GM21381 (cell line): ENCODE results near the gene CFTR.

Experiments used
- ATAC-seq: cut with Tn5 transposase; IDR thresholded peaks from one replicate; pipeline ENCODE4 v1.9.1; 2021; ENCODE audit warnings: mild to moderate bottlenecking, moderate library complexity; ENCODE audit not compliant: unreplicated experiment

Gene CFTR

DNA sequence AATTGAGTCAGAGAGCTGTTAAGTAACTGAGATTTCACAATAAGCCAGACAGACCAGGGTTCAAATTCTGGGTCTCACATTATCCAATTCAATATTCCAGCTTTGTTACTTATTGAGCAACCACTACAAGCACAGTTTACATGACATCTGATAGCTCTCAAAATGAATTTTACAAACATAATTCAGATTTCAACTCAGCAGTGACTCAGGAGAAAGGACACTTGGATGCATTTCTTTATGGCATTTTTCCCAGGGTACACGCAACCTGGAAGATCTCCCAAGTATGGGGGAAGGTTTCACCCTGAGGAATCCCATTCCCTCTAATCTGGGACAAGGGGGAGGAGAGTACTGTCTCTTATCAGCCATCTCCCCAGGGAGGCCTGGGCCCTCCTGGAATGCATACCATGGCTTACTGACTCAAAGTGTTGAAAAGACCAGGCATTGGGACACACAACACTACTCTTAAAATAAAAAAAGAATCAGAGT lies 102.4 kb downstream of the CFTR start:
- ATAC-seq = no peak

DNA sequence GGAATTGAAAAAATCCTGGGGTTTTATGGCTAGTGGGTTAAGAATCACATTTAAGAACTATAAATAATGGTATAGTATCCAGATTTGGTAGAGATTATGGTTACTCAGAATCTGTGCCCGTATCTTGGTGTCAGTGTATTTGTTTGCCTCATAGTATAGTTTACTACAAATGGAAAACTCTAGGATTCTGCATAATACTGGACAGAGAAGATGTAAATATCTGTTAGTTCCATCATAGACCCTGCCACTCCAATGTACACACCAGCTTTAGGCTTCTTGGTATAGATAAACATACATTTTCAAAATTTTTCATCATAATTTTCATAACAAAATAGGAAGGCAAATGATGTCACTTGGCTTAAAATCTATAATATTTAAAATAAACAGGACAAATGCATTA lies 108.1 kb downstream of the CFTR start:
- no peak for ATAC-seq

DNA sequence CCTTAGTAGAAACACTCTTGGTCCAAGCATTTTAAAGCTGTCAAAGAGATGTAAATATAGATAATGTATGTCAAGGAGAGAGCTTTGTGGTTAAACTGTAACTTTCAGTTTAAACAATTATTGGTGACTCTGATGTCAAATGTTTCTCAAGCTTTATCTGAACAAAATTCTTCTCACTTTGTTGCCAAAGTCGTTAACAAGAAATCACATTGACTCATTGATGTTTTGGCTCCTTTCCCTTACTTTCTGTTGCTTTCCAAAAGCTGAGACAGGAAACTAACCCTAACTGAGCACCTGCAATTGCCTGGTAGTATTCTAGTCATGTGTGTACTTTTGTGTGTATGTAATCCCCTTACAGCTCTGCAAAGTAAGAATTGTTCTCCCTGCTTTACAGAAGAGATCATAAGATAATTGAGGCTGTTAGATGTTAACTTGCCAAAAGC lies 108.5 kb downstream of the CFTR start:
- no peak for ATAC-seq

DNA sequence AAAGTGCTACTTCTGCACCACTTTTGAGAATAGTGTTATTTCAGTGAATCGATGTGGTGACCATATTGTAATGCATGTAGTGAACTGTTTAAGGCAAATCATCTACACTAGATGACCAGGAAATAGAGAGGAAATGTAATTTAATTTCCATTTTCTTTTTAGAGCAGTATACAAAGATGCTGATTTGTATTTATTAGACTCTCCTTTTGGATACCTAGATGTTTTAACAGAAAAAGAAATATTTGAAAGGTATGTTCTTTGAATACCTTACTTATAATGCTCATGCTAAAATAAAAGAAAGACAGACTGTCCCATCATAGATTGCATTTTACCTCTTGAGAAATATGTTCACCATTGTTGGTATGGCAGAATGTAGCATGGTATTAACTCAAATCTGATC lies 110.4 kb downstream of the CFTR start:
- ATAC-seq = no peak

DNA sequence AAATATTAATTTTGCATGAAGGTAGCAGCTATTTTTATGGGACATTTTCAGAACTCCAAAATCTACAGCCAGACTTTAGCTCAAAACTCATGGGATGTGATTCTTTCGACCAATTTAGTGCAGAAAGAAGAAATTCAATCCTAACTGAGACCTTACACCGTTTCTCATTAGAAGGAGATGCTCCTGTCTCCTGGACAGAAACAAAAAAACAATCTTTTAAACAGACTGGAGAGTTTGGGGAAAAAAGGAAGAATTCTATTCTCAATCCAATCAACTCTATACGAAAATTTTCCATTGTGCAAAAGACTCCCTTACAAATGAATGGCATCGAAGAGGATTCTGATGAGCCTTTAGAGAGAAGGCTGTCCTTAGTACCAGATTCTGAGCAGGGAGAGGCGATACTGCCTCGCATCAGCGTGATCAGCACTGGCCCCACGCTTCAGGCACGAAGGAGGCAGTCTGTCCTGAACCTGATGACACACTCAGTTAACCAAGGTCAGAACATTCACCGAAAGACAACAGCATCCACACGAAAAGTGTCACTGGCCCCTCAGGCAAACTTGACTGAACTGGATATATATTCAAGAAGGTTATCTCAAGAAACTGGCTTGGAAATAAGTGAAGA lies 112.3 kb downstream of the CFTR start:
- no peak for ATAC-seq

DNA sequence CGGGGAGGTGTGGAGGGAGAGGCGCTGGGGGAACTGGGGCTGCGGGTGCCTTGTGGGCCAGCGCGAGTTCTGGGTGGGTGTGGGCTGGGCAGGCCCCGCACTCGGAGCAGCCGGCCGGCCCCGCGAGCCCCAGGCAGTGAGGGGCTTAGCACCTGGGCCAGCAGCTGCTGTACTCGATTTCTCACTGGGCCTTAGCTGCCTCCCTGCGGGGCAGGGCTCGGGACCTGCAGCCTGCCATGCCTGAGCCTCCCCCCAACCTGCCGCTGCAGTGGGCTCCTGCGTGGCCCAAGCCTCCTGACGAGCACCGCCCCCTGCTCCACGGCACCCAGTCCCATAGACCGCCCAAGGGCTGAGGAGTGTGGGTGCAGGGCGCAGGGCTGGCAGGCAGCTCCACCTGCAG lies 116.3 kb downstream of the CFTR start:
- no peak for ATAC-seq

DNA sequence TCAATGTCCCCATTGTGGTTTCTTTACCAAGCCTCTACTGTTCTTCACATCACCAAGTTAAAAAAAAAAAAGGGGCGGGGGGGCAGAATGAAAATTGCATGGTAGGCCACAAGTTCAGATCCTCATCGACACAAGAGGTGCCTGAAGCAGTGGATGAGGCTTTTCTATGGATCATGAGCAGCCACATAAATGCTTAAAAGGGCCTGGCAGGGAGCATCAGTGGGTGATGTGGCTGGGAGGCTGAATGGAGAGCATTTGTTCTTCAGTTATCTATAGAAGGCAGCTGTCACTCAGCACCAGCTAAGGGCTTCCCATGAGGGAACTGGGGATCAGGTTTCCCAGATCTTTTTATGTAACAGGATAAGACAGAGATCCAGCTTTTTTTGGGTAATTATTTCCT lies 117.9 kb downstream of the CFTR start:
- no peak for ATAC-seq

DNA sequence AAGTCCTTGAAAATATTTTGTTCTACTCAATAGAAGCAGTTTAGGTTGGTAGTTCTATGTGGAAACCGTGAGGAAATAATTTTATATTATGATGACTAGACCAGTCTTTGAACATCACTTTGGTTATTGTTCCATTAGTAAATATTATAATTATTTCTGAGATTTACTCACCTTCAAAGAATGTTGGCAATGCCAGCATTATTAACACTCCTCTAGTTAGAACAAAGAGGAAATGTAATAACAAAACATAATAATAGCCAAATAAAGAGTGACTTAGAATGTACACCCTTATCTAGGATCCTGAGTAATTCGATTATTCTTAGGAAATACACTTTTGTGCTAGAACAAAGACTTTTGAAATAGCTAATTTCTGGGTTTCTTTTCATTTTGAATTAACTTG lies 121.1 kb downstream of the CFTR start:
- ATAC-seq = no peak

DNA sequence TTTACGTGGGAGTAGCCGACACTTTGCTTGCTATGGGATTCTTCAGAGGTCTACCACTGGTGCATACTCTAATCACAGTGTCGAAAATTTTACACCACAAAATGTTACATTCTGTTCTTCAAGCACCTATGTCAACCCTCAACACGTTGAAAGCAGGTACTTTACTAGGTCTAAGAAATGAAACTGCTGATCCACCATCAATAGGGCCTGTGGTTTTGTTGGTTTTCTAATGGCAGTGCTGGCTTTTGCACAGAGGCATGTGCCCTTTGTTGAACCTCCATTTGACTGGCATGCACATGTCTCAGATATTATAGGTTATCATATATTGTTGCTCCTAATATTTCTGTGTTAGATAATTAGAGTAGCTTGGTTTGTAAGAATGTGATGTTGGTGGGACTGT lies 123.8 kb downstream of the CFTR start:
- no peak for ATAC-seq

DNA sequence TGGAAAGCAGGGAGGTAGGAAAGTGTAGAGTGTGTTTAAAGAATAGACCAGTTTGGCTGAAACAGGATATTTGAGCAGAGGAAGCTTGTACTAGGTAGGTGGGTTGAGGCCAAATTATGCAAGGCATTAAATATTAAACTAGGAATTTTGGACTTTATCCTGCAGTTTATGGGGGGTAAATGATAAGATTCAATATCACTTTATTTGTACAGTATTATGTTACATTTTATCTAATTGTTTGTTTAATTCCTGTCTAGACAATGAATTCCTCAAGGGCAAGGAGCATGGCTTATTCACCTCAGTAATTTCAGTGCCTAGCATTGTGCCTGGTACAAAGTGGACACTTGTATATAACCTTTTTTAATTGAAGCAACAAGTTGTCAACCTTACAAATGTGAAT lies 125.9 kb downstream of the CFTR start:
- ATAC-seq = no peak

DNA sequence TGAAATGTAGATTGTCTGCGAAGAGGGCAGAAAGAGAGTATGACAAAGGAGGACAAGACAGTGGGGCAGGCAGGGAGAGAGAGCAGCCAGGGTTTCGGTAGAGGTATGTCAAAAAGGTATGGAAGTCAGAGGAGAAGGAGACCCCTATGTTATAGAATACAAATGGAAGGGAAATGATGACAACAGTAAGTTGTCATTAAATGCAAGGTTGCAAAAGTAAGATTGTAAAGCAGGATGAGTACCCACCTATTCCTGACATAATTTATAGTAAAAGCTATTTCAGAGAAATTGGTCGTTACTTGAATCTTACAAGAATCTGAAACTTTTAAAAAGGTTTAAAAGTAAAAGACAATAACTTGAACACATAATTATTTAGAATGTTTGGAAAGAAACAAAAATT lies 126.3 kb downstream of the CFTR start:
- no peak for ATAC-seq

DNA sequence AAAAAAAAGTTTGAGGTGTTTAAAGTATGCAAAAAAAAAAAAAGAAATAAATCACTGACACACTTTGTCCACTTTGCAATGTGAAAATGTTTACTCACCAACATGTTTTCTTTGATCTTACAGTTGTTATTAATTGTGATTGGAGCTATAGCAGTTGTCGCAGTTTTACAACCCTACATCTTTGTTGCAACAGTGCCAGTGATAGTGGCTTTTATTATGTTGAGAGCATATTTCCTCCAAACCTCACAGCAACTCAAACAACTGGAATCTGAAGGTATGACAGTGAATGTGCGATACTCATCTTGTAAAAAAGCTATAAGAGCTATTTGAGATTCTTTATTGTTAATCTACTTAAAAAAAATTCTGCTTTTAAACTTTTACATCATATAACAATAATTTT lies 130.6 kb downstream of the CFTR start:
- no peak for ATAC-seq

DNA sequence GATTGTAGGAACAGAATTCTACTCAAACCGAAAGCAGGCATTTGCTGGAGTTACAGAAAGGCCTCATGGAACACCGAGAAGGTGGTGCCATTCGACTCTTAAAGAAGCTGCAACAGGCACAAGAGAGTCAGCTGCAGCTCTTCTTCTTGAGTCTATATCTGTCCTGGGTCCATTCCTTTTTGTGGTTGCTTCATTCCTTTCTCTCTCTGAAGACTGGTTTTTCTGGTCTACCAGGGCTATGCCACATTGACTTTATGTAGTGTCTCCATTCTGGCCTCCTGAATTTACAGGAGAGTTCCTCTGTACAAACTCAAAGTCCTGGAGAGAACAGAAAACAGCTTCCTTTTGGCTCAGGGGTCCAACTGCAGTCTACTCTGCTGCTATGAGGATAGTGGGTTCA lies 132.8 kb downstream of the CFTR start:
- no peak for ATAC-seq

DNA sequence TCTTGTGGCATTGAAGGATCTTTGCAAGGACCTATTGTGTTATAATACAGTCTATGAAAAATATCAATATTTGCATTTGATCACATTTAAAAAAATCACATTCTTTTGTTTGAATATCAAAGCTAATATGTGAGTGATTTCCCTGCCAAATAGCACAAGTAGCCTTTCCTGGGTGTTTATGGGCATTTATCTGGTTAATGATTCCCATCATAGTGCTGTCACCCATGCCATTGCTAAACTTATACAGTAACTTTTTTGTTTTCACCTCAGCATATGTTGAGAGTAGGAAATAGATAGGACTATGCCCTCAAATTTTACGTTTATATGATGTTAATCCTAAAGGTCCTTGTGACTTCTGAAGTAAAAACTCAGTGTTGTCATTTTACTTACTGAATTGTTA lies 136.9 kb downstream of the CFTR start:
- ATAC-seq = no peak

DNA sequence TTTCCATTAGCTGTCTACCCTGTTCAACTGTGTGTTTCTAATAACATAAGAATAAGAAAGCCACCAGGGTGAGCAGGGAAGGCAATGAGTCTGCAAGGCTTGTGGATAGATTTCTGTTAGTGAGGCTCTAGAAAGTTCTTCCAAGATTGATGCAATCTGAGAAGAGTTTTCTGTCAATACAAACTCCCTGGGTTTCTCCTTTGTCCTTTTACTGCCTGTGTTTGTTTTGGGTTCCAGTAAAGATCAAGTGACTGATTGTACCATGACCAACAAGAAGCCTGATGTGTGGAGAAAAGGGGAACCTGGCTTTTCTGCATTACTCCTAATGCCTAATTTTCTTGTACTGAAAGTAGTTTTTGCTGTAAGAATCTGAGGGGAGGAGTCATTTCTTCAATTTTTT lies 139.9 kb downstream of the CFTR start:
- ATAC-seq = no peak

DNA sequence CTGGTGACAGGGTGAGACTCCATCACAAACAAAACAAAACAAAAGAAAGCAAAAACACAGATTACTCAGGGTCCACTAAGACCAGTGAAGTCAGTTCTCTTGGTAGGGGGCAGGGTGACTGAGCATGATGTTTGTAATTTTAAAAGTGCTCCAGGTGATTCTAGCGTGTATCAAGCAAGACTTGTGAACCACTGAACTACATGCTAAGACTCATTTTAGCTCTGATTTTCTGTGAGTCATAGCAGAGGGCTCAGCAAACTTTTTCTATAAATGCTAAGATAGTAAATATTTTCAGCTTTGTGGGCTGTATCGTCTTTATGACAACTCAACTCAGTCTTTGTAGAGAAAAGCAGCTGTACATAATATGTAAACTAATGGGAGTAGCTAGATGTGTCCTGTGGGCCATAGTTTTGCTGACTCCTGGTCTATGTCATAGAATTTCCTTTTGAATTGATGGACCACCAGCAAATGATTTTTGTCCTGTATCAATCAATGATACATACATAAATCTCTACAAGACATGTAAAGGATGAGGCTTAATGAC lies 141.3 kb downstream of the CFTR start:
- no peak for ATAC-seq

DNA sequence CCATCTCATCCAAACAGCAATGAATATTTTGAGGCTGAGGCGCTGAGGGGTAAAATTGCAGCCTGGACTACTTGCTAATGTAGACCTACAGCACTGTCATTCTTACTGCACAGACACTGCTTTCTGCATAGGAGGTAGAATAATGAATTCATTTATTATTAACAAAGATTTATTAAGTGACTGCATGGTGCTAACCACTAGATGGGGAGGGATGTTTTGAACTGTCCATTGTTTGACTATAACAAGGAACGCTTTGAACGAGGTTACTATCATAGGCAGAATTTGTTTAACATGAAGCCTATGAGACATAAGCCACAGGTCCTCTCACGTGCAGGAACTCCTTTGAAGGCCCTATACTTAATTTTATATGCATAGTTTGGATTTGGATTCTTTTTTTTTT lies 143.8 kb downstream of the CFTR start:
- no peak for ATAC-seq

DNA sequence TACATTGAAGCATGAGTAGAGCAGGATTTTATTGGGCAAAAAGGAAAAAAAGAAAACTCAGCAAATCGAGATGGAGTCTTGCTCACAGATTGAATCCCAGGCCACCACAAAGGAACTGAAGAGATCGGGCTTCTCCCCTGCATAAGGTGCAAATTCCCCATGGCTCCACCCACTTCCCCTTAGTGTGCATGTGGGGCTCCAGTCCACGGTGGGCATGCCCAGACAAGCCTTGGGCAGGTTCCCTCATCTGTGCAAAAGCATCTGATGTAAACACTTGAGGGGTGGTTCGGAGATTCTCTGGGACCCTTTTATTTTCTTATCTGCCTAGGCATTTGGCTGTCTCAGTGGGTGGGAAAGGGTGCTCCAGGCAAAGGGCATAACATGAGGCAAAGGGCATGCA lies 150.7 kb downstream of the CFTR start:
- no peak for ATAC-seq

DNA sequence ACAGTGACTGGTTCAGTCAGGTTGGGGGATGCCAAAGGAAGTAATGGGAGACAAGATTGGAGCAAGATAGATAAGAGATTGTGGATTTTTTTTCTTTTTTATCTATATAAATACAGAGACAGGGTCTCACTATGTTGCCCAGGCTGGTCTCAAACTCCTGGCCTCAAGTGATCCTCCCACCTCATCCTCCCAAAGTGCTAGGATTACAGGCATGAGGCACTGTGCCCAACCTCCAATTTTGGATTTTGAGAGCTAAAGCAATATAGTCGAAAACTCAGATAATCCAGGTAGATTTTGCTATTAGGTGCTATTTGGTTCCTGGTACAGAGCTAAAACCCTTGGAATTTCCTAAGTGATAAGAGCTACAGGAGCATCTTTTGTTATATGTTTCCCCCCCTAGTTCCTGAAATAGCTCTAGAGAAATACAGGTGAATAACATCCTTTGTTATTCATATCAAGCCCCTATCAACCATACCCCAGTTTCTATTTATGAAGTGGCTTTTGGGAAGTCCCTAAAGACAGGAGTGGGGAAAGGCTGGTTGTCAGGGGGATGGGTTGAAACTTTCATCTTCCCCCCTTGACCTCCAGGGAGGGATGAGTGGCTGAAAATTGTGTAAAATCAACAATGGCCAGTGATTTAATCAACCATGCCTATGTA lies 151.2 kb downstream of the CFTR start:
- ATAC-seq = no peak

DNA sequence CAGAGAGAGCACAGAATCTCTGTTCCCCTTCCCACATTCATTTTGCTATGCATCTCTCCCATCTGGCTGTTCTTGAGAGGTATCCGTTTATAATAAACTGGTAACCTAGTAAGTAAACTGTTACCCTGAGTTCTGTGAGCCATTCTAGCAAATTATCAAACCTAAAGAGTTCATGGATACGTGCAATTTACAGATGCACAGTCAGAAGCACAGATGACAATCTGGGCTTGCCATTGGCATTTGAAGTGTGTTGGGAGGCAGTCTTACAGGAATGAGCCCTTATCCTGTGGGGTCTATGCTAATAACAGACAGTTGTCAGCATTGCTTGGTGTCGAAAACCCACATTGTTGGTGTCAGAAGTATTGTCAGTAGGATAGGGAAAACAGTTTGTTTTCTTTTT lies 151.8 kb downstream of the CFTR start:
- no peak for ATAC-seq

DNA sequence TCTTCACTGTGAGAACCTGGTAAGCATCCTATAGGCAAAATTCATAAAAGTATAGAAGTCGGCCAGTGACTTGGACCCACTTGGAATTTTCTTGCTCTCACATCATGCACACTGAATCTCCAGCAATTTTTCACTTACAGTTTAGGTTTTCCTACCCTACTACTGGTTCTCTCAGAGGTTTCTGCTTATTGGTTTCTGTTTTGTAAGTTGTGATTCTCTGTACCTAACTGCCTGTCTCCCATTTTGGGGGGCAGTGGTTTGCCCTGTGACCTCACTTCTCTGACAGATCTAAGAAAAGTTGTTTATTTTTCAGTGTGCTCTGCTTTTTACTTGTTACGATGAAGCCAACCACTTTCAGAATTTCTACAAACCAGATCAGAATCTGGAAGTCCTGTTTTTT lies 158.1 kb downstream of the CFTR start:
- ATAC-seq = no peak

DNA sequence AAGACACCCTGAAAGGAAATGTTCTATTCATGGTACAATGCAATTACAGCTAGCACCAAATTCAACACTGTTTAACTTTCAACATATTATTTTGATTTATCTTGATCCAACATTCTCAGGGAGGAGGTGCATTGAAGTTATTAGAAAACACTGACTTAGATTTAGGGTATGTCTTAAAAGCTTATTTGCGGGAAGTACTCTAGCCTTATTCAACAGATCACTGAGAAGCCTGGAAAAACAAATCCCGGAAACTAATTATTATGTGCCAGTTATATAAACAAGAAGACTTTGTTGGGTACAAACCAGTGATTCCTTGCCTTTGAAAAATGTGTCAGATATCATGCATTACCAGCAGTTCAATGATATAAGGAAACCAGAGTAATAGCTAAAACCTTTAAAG lies 160.1 kb downstream of the CFTR start:
- ATAC-seq = no peak

DNA sequence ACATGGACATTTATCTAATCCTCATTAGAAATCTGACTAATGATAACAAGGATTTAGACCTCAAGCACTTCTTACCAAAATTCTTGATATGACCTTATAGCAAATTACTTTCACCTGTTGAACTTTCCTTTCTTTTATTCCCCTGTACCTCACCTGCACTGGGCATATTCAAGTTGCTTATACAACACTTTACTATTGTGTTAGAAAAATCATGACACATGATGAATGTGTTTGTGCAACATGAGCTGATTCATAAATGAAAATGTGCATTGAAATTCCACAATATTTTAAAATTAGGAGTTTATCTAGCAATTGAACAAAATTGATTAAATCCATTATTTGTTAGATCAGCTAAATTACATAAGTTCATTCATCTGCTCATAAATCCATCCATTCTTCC lies 160.6 kb downstream of the CFTR start:
- no peak for ATAC-seq
